ENCODE data around the gene PREPL. TPM values are rescaled to one million over a fixed set of nuclear protein-coding genes. Genes with fewer than 3 reads are reported as not detected.

Gene PREPL
- total RNA-seq, 2 experiments from 2014 or later: 31.5 to 38.6 TPM

- ATAC-seq (no peak), DNase-seq (no peak)
- ChIA-PET POLR2A (no interaction called here), CTCF (interaction anchor here (0.7 to 2.2 kb wide), 7 partner anchors 9 to 598 kb away, joined by 3 to 10 read pairs (median 4); partner anchors contain the start of genes CAMKMT and PREPL)
- H3K4me3 Mint-ChIP-seq: no peak overlapping the region
- no peaks in the 10 kb centered on the region for H3K27me3 Mint-ChIP-seq
- H3K36me3 Mint-ChIP-seq (ENCODE audit: low read depth): peaks cover 15% of the 10 kb centered on the region
- H3K9me3 Mint-ChIP-seq (ENCODE audit: low read depth): no peaks in the 10 kb centered on the region
- intact Hi-C loops (cut with DNase I, micrococcal nuclease): no loop called here
- H3K4me1 Mint-ChIP-seq: peaks cover 19% of the 10 kb centered on the region
- H3K27ac Mint-ChIP-seq: no peak overlapping the region
Measured at GRCh38 chr2:44348400-44348799, 12.9 kb downstream of the PREPL start.

DNA sequence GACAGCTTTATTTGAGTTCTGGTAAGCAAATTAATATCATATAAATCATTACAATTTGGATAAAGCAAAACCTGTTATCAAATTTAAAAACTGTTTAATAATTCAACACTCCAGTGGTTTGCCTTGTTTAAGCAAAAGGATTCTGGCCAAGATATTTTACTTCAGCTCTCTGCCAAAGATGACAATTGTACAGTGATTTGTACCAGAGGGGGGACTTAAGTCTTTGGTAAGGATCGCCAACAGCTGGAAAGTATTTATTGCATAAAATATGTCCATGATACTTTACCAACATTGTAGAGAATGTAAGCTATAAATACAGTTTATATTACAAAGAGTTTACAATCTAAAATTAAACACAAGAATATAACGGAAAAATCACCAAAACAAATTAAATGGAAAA, 13.8 kb downstream of the PREPL start:
- ATAC-seq: no peak
- ChIA-PET POLR2A (no interaction called here), CTCF (interaction anchor here (0.7 to 2.2 kb wide), 5 partner anchors 9 to 61 kb away, joined by 3 to 10 read pairs (median 3); no protein-coding TSS in a partner anchor)
- Mint-ChIP-seq H3K4me3 (no peak overlapping the region), H3K27ac (no peak overlapping the region), H3K27me3 (no peaks in the 10 kb centered on the region), H3K36me3 (ENCODE audit: low read depth) (peaks cover 19% of the 10 kb centered on the region), H3K9me3 (ENCODE audit: low read depth) (no peaks in the 10 kb centered on the region), H3K4me1 (peaks cover 19% of the 10 kb centered on the region)
- intact Hi-C loops (cut with DNase I, micrococcal nuclease): no loop called here
- DNase-seq: no peak

DNA sequence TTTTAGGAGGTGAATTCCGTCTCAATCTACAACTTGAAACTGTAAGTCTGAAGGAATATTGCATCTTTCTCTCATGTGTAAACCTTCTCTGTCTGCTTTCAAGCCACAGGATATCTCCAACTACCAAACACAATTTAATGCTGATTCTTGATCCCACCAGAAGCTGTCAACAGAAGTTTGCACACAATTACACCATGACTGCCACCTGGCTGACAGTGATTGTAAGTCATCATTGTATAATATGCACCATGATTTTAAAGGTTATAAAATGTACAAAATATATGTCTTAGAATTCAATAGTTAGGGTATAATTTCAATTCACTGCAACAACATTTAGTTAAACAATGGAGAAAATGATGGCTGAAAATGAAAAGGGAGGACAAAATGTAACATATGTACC, 18.4 kb downstream of the PREPL start:
- Mint-ChIP-seq H3K27ac (no peak overlapping the region), H3K9me3 (ENCODE audit: low read depth) (no peaks in the 10 kb centered on the region), H3K4me3 (no peak overlapping the region), H3K4me1 (no peaks in the 10 kb centered on the region), H3K27me3 (no peaks in the 10 kb centered on the region), H3K36me3 (ENCODE audit: low read depth) (peaks cover 35% of the 10 kb centered on the region)
- ChIA-PET POLR2A (no interaction called here), CTCF (interaction anchor here (0.8 to 1.5 kb wide), 5 partner anchors 9 to 255 kb away, joined by 3 to 8 read pairs (median 3); no protein-coding TSS in a partner anchor)
- intact Hi-C loops (cut with DNase I, micrococcal nuclease): loop anchor here (1.0 to 5.0 kb wide), 4 partner anchors 99 to 301 kb away; no protein-coding TSS in a partner anchor
- DNase-seq (peak; percentile 33), ATAC-seq (no peak)

DNA sequence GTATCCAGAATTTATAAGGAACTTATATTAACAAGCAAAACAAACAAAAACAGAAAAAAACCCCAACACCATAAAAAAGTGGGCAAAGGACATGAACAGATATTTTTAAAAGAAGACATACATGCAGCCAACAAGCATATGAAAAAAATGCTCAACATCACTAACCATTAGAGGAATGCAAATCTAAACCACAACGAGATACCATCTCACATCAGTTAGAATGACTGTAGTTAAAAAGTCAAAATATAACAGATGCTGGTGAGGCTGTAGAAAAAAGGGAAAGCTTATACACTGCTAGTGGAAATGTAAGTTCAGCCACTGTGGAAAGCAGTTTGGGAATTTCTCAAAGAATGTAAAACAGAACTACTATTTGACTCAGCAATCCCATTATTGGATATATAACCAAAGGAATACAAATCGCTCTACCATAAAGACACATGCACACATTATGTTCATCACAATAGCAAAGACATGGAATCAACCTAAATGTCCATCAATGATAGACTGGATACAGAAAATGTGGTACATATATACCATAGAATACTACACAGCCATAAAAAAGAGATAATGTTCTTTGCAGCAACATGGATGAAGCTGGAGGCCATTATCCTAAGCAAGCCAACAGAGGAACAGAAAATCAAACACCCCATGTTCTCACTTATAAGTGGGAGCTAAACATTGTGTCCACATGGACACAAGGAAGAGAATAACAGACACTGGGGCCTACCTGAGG, 25.3 kb downstream of the PREPL start:
- peaks cover 62% of the 10 kb centered on the region for H3K36me3 Mint-ChIP-seq (ENCODE audit: low read depth)

DNA sequence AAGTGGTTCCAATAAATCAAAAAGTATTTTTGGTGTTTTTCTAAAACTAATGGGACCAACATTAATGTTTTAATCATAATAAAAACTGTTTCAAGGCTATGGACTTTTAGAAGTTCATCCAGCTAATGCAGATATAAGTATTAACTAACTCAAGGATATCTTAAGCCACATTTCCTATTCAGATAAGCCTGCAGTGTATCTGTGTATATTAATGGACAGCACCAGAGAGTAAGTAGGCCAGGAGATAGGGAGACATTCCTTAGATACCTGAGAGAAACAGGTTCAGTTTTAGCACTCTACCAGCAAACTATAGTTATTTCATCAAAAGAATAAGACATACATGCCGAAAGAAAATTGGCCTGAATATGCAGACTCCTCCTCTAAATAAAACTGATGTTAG, 27.3 kb downstream of the PREPL start:
- no peaks in the 10 kb centered on the region for H3K27me3 Mint-ChIP-seq
- H3K4me3 Mint-ChIP-seq: no peak overlapping the region
- ATAC-seq: no peak
- no peak overlapping the region for H3K27ac Mint-ChIP-seq
- peaks cover 62% of the 10 kb centered on the region for H3K36me3 Mint-ChIP-seq (ENCODE audit: low read depth)
- intact Hi-C loops (cut with DNase I, micrococcal nuclease): loop anchor here in 1 of 2 experiments (5.0 kb wide), 1 partner anchor 92 kb away; no protein-coding TSS in a partner anchor
- peaks cover 12% of the 10 kb centered on the region for H3K4me1 Mint-ChIP-seq
- CTCF ChIA-PET: interaction anchor here (0.9 to 1.3 kb wide), 2 partner anchors 13 to 56 kb away, joined by 3 to 5 read pairs; no protein-coding TSS in a partner anchor
- POLR2A ChIA-PET: no interaction called here
- DNase-seq: no peak
- peaks cover 2% of the 10 kb centered on the region for H3K9me3 Mint-ChIP-seq (ENCODE audit: low read depth)

More for the DNA sequence above, 25.3 kb downstream of the PREPL start:
- Mint-ChIP-seq H3K9me3 (ENCODE audit: low read depth) (peaks cover 2% of the 10 kb centered on the region), H3K27me3 (no peaks in the 10 kb centered on the region), H3K4me3 (no peak overlapping the region), H3K4me1 (peaks cover 3% of the 10 kb centered on the region), H3K27ac (no peak overlapping the region)
- ATAC-seq (no peak), DNase-seq (no peak)
- CTCF ChIA-PET: interaction anchor here (1.1 kb wide), 1 partner anchor 292 kb away, joined by 4 read pairs; no protein-coding TSS in a partner anchor
- POLR2A ChIA-PET: no interaction called here
- intact Hi-C loops (cut with DNase I, micrococcal nuclease): no loop called here

DNA sequence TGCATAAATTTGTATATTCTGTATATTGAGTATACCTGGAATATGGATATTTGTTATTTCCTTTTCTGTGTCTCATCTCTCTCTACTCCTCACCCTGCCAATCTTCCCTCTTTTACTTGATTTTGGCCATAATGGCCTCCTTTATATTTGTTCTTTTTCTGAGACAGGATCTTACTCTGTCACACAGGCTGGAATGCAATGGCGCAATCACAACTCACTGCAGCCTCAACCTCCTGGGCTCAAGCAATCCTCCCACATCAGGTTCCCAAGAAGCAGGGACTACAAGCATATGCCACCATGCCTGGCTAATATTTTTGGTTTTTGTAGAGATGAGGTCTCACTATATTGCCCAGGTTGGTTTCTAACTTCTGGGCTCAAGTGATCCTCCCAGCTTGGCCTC, 30.5 kb downstream of the PREPL start:
- ATAC-seq (no peak), DNase-seq (no peak)
- Mint-ChIP-seq H3K27ac (no peak overlapping the region), H3K36me3 (ENCODE audit: low read depth) (peaks cover 45% of the 10 kb centered on the region), H3K4me3 (no peak overlapping the region), H3K4me1 (peaks cover 10% of the 10 kb centered on the region), H3K9me3 (ENCODE audit: low read depth) (no peaks in the 10 kb centered on the region), H3K27me3 (no peaks in the 10 kb centered on the region)
- CTCF ChIA-PET: no interaction called here
- intact Hi-C loops (cut with DNase I, micrococcal nuclease): loop anchor here in 1 of 2 experiments (5.0 kb wide), 1 partner anchor 88 kb away; no protein-coding TSS in a partner anchor
- POLR2A ChIA-PET: no interaction called here

DNA sequence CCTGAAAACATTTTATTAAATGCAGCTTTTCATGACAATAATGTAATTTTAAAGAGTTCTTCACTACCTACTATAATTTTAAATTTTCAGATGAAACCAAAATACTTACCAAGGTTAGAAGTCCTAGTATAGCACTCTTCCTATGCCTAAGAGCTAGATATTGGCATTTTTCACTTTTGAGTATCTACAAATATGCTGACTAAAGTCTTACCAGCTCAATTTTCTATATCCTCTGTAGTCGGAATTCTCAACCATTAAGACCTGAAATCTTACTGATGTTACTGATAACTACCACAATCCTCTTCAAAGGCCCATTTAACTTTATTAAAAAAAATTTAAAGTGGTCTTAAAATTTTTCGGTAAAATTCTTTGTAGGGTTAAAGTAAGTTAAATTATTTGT, 32.0 kb downstream of the PREPL start:
- intact Hi-C loops (cut with DNase I, micrococcal nuclease): no loop called here
- H3K27ac Mint-ChIP-seq: no peak overlapping the region
- peaks cover 10% of the 10 kb centered on the region for H3K4me1 Mint-ChIP-seq
- ATAC-seq (no peak), DNase-seq (no peak)
- peaks cover 46% of the 10 kb centered on the region for H3K36me3 Mint-ChIP-seq (ENCODE audit: low read depth)
- CTCF ChIA-PET: interaction anchor here (0.9 to 1.1 kb wide), 3 partner anchors 10 to 38 kb away, joined by 3 to 4 read pairs (median 3); no protein-coding TSS in a partner anchor
- H3K27me3 Mint-ChIP-seq: no peaks in the 10 kb centered on the region
- POLR2A ChIA-PET: no interaction called here
- H3K4me3 Mint-ChIP-seq: no peak overlapping the region
- no peaks in the 10 kb centered on the region for H3K9me3 Mint-ChIP-seq (ENCODE audit: low read depth)

DNA sequence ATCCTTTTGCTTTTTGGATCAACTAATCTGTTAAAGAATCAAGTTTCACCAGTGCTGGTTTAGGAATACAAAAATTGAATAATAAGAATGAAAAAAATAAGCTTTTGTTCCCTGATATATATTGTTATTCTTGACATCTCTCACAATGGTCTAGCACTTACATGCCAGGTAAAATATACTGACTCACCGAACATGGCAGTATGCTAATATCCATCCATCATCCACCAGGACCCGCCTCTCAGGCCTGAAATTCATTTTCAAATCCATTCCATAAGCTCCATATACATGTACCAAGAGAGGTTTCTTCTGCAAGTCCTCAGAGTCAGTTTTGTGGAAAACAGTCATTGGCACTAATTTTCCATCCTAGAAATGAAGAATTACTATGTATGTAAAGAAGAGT, 32.5 kb downstream of the PREPL start:
- CTCF ChIA-PET: interaction anchor here (1.0 to 1.1 kb wide), 2 partner anchors 14 to 37 kb away, joined by 3 to 4 read pairs; no protein-coding TSS in a partner anchor
- DNase-seq (no peak), ATAC-seq (no peak)
- no peak overlapping the region for H3K4me3 Mint-ChIP-seq
- H3K4me1 Mint-ChIP-seq: peaks cover 10% of the 10 kb centered on the region
- intact Hi-C loops (cut with DNase I, micrococcal nuclease): no loop called here
- H3K27me3 Mint-ChIP-seq: no peaks in the 10 kb centered on the region
- H3K9me3 Mint-ChIP-seq (ENCODE audit: low read depth): no peaks in the 10 kb centered on the region
- peaks cover 49% of the 10 kb centered on the region for H3K36me3 Mint-ChIP-seq (ENCODE audit: low read depth)
- H3K27ac Mint-ChIP-seq: no peak overlapping the region
- POLR2A ChIA-PET: no interaction called here

- H3K27ac Mint-ChIP-seq: no peak overlapping the region
- H3K4me3 Mint-ChIP-seq: no peak overlapping the region
- H3K9me3 Mint-ChIP-seq (ENCODE audit: low read depth): no peaks in the 10 kb centered on the region
- peaks cover 51% of the 10 kb centered on the region for H3K36me3 Mint-ChIP-seq (ENCODE audit: low read depth)
- POLR2A ChIA-PET: no interaction called here
- no peaks in the 10 kb centered on the region for H3K27me3 Mint-ChIP-seq
- CTCF ChIA-PET: interaction anchor here (1.4 kb wide), 1 partner anchor 11 kb away, joined by 4 read pairs; no protein-coding TSS in a partner anchor
- intact Hi-C loops (cut with DNase I, micrococcal nuclease): no loop called here
- DNase-seq (no peak), ATAC-seq (no peak)
- H3K4me1 Mint-ChIP-seq: peaks cover 10% of the 10 kb centered on the region
Measured at GRCh38 chr2:44326548-44327264, 34.6 kb downstream of the PREPL start.

- no peaks in the 10 kb centered on the region for H3K9me3 Mint-ChIP-seq (ENCODE audit: low read depth)
- DNase-seq: no peak
- intact Hi-C loops (cut with DNase I, micrococcal nuclease): no loop called here
- peaks cover 9% of the 10 kb centered on the region for H3K4me1 Mint-ChIP-seq
- ChIA-PET POLR2A (no interaction called here), CTCF (interaction anchor here (1.4 kb wide), 1 partner anchor 12 kb away, joined by 4 read pairs; no protein-coding TSS in a partner anchor)
- no peak overlapping the region for H3K4me3 Mint-ChIP-seq
- no peak overlapping the region for H3K27ac Mint-ChIP-seq
- no peaks in the 10 kb centered on the region for H3K27me3 Mint-ChIP-seq
- H3K36me3 Mint-ChIP-seq (ENCODE audit: low read depth): peaks cover 51% of the 10 kb centered on the region
- no peak for ATAC-seq
Measured at GRCh38 chr2:44325897-44326296, 35.4 kb downstream of the PREPL start.

- ChIA-PET POLR2A (interaction anchor here (0.6 kb wide), 1 partner anchor 84 kb away, joined by 10 read pairs; no protein-coding TSS in a partner anchor), CTCF (interaction anchor here (1.0 kb wide), 3 partner anchors 12 to 237 kb away, joined by 3 read pairs; no protein-coding TSS in a partner anchor)
- no peaks in the 10 kb centered on the region for H3K9me3 Mint-ChIP-seq (ENCODE audit: low read depth)
- peaks cover 3% of the 10 kb centered on the region for H3K4me1 Mint-ChIP-seq
- no peaks in the 10 kb centered on the region for H3K27me3 Mint-ChIP-seq
- H3K36me3 Mint-ChIP-seq (ENCODE audit: low read depth): peaks cover 51% of the 10 kb centered on the region
- no peak overlapping the region for H3K4me3 Mint-ChIP-seq
- no peak for DNase-seq
- ATAC-seq: no peak
- intact Hi-C loops (cut with DNase I, micrococcal nuclease): no loop called here
- H3K27ac Mint-ChIP-seq: no peak overlapping the region
Measured at GRCh38 chr2:44324971-44325426, 36.3 kb downstream of the PREPL start.

Data from activated CD4-positive, alpha-beta T cell treated with anti-CD3 and anti-CD28 coated beads for 36 hours (primary cell).